HG03103 (cell line): ENCODE data around the gene C3.

ENCODE experiments used
- ATAC-seq: cut with Tn5 transposase; IDR thresholded peaks from one replicate; pipeline ENCODE4 v1.9.1; 2021; ENCODE audit warnings: low read depth; ENCODE audit not compliant: unreplicated experiment

Gene C3

GRCh38 chr19:6731822-6732221 is 11.4 kb upstream of the C3 start:
- no peak for ATAC-seq

DNA sequence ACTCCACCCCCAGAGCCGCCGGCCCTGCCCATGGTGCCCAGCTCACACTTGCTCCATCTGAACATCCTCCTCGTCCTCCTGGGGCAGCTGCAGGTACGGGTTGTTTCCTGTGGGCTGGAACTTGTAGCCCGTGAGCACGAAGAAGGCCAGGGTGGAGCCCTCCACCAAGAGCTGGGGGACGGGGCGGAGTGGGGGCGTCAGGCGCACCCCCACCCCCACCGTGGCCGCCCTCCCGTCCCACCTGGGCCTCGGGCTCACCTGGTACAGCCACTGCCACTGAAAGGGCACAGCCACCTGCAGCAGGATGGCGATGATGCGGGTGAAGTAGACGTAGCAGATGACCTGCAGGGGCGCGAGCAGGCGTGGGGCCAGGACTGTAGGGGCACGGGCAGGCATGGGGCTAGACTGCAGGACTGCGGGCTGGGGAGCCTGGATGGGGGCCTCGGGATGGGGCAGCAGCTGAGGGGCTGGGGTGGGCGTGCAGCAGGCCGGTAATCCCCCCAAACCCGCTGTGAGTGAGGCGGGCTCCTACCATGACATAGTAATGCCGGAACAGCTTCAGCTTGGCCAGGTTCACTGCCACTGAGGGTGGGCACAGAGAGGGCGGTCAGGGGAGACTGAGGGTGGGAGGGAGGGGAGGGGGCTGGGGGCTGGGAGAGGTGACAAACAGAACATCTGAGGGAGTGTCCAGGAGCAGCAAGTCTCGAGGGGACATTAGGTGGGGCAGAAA is 10.7 kb upstream of the C3 start:
- no peak for ATAC-seq

DNA sequence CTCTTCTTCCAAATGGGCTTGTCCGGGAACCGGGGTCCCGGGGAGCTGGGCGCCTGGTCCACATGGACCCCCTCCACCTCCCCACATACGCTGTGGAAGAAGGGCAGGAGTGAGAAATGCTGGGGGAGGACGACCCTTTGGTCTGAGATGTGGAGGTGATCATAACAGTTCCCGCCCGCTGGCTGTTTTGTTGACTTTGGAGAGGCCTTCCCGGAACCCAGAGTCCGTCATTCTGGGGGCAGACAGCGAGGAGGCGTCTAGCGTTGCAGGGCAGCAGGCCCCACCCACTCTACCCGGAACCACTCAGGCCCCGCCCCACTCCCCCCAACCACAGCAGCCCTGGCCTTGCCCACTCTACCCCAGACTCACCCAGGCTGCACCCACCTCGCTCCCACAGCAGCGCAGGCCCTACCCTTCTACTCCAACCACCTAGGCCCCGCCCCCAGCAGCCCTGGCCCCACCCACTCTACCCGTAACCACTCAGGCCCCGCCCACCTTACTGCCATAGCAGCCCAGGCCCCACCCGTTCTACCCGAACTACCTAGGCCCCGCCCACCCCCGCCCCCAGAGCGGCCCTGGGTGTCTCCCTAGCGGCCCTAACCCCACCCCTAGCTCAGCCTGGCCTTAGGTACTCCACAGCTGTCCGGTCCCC is 9.8 kb upstream of the C3 start:
- ATAC-seq = no peak

DNA sequence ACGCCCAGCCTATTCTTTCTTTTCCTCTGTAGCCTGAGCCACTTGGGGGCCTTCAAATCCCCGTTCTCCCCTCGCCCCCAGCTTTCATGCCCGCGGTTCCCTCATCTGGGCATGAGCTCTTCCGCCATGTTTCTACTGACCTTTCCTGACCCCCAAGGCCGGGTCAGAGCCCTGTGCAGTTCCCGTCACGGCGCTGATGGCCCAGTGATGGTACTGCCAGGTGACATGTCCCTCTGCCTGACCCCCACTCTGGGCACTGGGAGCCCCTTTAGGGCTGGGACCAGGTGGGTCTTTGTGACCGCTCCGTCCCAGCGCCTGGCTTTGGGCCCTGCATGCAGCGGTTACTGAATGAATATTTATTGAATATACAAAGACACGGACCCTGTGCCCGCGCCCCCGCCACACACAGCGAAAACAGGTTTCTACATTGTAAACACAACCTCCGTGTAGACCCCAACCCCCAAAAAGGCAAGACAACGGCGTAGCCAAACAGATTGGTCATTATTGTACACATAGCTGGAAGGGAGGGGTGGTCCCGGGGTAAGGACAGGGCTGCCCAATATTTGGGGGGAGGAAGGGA is 9.2 kb upstream of the C3 start:
- no peak for ATAC-seq

- ATAC-seq = no peak
Observed at GRCh38 chr19:6728346-6728745, 7.9 kb upstream of the C3 start.

- no peak for ATAC-seq
Observed at GRCh38 chr19:6725513-6726231, 5.2 kb upstream of the C3 start.

DNA sequence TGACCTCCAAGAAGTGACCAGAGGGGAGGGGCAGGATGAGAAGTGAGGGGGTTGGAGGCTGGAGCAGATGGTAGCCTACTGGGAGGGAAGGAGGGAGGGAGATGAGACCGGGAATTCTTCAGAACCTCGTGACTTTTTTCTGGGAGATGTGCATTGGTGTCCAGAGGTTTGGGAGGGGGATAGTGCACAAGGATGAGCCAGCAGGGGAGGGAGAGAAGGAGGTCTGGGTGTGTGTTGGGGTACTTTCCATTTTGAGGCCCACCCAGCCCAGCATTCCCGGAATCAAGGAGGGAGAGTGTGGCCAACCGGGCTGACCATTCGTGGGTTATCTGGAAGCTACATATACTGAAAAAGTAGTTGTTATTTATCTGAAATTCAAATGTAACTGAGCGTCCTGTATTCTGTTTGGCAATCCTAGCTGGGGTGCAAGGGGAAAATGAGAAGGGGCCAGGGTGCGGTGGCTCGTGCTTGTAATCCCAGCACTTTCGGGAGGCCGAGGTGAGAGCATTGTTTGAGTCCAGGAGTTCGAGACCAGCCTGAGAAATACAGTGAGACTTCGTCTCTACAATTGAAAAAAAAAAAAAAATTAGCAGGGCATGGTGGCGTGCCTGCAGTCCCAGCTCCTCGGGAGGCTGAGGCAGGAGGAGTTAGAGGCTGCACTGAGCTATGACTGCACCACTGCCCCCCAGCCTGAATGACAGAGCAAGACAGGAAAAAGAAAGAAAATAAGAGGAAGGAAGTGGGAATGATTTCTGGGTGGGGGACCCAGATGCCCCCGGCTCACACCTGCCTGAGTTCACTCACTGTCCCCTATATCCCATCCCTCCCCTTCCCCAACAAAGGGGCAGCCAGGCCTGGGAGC is 4.4 kb upstream of the C3 start:
- no peak for ATAC-seq

DNA sequence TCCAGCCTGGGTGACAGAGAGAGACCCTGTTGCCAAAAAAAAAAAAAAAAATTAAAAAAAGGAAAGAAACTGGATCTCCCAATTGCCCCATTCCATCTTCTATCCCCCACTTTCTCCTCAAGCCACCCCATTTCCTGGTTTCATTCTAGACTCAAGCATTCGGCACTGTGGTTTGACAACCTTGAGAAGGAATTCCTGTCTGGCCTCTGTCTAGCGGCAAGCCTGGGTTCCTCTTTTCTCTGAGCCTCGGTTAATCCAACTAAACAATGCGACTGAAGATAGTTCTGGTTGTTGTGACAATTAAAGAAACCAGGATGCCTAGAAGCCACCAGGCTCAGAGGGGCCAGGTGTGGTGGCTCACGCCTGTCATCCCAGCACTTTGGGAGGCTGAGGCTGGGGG is 3.3 kb upstream of the C3 start:
- no peak for ATAC-seq

DNA sequence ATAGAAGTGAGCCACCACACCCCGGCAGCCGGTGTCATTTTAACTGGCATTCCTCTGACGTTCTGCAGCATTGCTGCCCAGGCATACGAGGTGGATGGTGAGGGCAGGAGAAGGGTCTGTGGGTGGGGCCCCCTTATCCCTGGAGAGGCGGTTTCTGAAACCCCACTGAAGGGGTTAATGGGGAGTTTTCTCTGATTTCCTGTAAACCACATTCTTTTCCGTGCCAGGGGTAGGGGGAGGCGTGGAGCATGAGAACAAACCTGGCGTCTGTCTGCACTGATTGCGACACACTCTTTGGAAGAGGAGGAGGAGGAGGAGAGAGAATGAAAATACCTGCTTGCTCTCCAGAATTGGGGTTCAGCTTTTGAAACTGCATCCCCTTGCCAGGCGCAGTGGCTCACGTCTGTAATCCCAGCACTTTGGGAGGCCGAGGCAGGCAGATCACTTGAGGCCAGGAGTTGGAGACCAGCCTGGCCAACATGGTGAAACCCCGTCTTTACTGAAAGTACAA is 2.7 kb upstream of the C3 start:
- no peak for ATAC-seq

GRCh38 chr19:6721773-6722172 is 1.3 kb upstream of the C3 start:
- no peak for ATAC-seq

- ATAC-seq = no peak
Observed at GRCh38 chr19:6721138-6721474, 656 bp upstream of the C3 start.

GRCh38 chr19:6719992-6720368 is 470 bp downstream of the C3 start:
- ATAC-seq = no peak

DNA sequence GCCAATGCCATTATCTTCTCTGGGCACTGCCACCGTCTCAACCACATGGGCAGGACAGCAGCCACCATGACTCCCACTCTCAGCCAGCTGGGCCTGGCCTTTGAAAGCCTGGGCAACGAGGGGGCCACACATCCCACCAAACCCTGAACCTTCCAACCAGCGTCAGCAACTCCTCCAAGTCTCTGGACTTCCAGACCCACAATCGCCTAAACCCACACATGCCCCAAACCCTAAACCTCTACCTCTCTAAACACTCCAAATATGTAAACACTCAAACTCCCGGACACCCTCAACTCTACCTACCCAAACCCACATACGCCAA is 949 bp downstream of the C3 start:
- ATAC-seq = no peak

- ATAC-seq = no peak
Observed at GRCh38 chr19:6718741-6719539, 1.5 kb downstream of the C3 start.

- ATAC-seq = no peak
Observed at GRCh38 chr19:6718111-6718740, 2.2 kb downstream of the C3 start.

DNA sequence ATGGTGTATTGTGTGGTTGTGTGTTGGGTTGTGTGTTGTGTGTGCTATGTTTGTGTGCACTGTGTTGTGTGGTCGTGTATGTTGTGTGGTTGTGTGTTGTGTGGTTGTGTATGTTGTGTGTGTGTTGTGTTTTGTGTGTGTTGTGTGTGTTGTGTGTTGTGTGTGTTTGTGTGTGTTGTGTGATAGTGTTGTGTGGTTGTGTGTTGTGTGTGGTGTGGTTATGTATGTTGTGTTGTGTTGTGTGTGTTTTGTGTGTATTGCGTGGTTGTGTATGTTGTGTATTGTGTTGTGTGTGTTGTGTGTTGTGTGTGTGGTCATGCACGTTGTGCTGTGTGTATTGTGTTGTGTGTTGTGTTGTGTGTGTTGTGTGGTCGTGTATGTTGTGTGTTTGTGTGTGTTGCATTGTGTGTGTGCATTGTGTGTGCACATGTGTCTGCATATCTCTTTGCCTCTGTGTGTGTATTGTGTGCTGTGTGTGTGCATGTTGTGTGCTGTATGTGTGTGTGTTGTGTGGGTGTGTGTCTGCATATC is 2.9 kb downstream of the C3 start:
- ATAC-seq = no peak

DNA sequence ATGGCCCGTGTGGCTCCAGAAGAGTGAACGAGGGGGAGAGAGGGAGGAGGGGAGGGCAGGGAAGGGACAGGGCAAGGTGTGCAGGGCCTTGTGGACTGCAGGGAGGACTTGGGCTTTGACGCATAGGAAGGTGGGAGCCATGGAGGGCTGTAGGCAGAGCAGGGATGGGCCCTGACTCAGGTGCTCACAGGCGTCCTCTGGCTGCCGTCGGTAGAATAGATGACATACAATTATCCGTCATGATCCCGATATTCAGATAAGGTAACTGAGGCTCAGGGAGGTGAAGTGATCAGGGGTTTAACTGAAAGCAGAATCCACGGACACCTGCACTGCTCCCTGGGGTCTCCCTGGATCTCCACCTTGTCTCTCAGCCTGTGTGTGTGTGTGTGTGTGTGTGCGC is 3.4 kb downstream of the C3 start:
- ATAC-seq = no peak

GRCh38 chr19:6716610-6716970 is 3.9 kb downstream of the C3 start:
- no peak for ATAC-seq
